ENCODE data around the gene MCM3AP.

The MCM3AP gene

DNA sequence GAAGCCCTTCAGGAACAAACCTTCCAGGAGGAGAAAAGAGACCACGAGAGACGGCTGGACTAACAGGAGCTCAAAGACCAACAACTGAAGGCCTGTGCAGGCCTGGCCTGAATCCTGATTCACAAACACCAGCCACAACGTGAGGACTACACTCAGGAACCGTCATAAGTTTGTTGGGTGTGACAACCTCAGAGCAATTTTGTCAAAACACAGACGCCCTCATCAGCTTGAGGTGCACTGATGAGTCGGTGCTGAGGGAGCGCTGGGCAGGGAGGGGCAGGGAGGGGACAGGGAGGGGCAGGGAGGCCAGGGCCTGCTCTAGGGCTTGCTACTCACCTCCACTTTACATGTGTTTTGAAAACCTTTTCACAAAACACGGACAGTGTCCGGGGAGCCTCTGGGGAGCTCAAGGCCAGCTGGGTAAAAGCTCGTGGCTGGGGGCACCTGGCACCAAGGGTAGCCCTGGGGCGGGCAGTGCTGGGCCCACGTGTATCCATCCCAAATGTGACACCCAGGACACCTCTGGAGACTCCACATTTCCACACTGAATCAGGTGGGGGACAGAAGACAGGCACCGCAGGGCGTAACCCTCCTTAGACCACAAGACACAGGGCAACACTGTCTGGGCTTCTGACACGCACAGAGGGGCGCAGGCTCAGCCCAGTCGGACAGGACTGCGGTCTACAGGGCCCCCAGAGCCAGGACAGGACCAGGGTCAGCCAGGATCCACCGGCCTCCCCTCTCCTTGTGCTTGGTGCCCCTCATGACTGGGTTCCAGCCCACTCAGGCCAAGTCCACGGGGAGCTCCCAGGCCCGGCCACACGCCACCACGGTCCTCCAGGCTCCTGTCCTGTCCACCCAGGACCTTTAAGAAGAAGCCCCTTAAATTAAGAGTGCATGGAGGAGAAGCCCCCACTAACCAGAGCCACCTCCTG, 73.4 kb downstream of the MCM3AP start:
- H3K27me3 ChIP-seq (replicated peaks; ENCODE audit: insufficient read depth, low read length) = no peaks in the 10 kb centered on the region
- H3F3A ChIP-seq (ENCODE audit: insufficient read depth, low read length) = no peaks in the 10 kb centered on the region
- TF ChIP-seq, protein P1, sequence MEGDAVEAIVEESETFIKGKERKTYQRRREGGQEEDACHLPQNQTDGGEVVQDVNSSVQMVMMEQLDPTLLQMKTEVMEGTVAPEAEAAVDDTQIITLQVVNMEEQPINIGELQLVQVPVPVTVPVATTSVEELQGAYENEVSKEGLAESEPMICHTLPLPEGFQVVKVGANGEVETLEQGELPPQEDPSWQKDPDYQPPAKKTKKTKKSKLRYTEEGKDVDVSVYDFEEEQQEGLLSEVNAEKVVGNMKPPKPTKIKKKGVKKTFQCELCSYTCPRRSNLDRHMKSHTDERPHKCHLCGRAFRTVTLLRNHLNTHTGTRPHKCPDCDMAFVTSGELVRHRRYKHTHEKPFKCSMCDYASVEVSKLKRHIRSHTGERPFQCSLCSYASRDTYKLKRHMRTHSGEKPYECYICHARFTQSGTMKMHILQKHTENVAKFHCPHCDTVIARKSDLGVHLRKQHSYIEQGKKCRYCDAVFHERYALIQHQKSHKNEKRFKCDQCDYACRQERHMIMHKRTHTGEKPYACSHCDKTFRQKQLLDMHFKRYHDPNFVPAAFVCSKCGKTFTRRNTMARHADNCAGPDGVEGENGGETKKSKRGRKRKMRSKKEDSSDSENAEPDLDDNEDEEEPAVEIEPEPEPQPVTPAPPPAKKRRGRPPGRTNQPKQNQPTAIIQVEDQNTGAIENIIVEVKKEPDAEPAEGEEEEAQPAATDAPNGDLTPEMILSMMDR (IDR thresholded peaks at IDR 0.05; ENCODE audit: low read length) = no peak
- TF ChIP-seq EZH2 (optimal IDR thresholded peaks at IDR 0.05; ENCODE audit: low read depth, low read length) (no peak), EZH2phosphoT487 (IDR thresholded peaks at IDR 0.05; ENCODE audit: low read length) (no peak)
- no peak overlapping the region for H3K4me2 ChIP-seq (ENCODE audit: low read depth, low read length)
- no peak overlapping the region for H3K4me3 ChIP-seq (ENCODE audit: low read length)
- no peak overlapping the region for H3K9ac ChIP-seq (ENCODE audit: low read length)
- no peaks in the 10 kb centered on the region for H3K9me2 ChIP-seq (replicated peaks; ENCODE audit: insufficient read depth, low read length)
- H2AFZ ChIP-seq (ENCODE audit: low read length) = no peak overlapping the region
- H3K9me3 ChIP-seq (replicated peaks; ENCODE audit: insufficient read depth, low read length) = no peaks in the 10 kb centered on the region
- no peaks in the 10 kb centered on the region for H3K4me1 ChIP-seq (ENCODE audit: low read length)
- no peaks in the 10 kb centered on the region for H4K20me1 ChIP-seq (ENCODE audit: insufficient read depth, low read length)
- H3K27ac ChIP-seq (ENCODE audit: low read length) = no peak overlapping the region
- DNase-seq = no peak
- H3K36me3 ChIP-seq (replicated peaks; ENCODE audit: insufficient read depth, low read length) = no peaks in the 10 kb centered on the region; the same call in 1 of the 2 replicates
- H3K79me2 ChIP-seq (ENCODE audit: low read length) = no peaks in the 10 kb centered on the region

DNA sequence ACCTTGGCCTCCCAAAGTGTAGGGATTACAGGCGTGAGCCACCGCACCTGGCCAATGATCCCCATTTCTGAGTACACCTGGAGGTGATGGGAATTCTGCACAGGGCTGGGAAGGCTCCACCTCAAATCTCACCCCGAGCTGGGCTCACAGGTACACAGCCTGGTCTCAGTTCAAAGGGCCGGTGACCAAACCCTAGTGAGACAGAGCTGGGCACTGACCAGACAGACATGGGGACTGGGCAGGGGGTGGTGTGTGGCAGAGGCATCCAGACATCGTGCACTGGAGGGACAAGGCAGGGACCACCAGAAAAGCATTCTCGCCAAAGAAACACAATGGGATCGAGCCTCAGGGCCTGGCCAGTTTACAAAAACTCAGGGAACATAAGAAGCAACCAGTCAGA, 74.0 kb downstream of the MCM3AP start:
- Histone ChIP-seq H4K20me1 (ENCODE audit: insufficient read depth, low read length) (no peaks in the 10 kb centered on the region), H3K36me3 (replicated peaks; ENCODE audit: insufficient read depth, low read length) (peaks cover 5% of the 10 kb centered on the region; the same call in 1 of the 2 replicates), H3K4me3 (ENCODE audit: low read length) (no peak overlapping the region), H3K27ac (ENCODE audit: low read length) (no peak overlapping the region), H3K4me2 (ENCODE audit: low read depth, low read length) (no peak overlapping the region), H3K4me1 (ENCODE audit: low read length) (no peaks in the 10 kb centered on the region), H3K79me2 (ENCODE audit: low read length) (no peaks in the 10 kb centered on the region), H3K9me3 (replicated peaks; ENCODE audit: insufficient read depth, low read length) (no peaks in the 10 kb centered on the region), H3K9me2 (replicated peaks; ENCODE audit: insufficient read depth, low read length) (no peaks in the 10 kb centered on the region), H3F3A (ENCODE audit: insufficient read depth, low read length) (no peaks in the 10 kb centered on the region), H3K9ac (ENCODE audit: low read length) (no peak overlapping the region), H2AFZ (ENCODE audit: low read length) (no peak overlapping the region), H3K27me3 (replicated peaks; ENCODE audit: insufficient read depth, low read length) (no peaks in the 10 kb centered on the region)
- TF ChIP-seq EZH2 (optimal IDR thresholded peaks at IDR 0.05; ENCODE audit: low read depth, low read length) = no peak
- TF ChIP-seq, protein P1 (IDR thresholded peaks at IDR 0.05; ENCODE audit: low read length) = no peak
- no peak for DNase-seq

DNA sequence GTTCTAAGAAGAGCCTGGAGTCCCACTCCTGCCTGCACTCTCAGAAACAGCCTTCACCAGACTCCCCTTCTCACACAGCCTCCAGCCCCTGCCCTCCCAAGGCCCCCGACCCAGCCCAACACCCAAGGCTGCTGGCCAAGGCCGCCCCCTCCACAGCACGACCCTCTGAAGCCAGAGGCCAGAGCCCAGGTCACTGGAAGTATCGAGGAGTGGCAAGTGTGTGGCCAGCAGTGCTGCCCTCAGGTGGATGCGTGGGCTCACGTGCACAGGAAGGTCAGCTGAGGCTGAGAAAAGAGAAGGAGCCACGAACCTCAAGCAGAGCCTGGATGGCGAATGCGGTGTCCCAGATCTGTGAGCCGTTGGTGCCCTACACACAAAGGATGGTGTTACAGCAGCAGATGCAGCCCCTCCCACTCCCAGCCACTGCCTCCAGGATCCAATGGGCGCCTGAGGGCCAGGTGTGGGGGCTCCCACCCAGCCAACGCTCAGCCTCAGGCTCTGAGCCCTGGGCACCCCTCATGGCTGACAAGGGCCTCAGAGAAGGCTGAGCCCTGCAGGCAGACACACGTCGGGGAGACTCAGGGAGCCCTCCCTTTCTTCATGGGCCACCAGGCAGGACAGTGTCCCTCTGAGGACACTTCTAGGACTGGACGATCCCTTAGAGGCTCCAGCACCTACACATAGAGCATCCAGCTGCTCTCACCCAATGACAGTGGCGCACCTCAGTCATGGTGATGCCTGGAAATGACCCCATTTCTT, 74.9 kb downstream of the MCM3AP start:
- Histone ChIP-seq H3K9ac (ENCODE audit: low read length) (no peak overlapping the region), H3K4me3 (ENCODE audit: low read length) (no peak overlapping the region), H3K79me2 (ENCODE audit: low read length) (no peaks in the 10 kb centered on the region), H3K9me2 (replicated peaks; ENCODE audit: insufficient read depth, low read length) (no peaks in the 10 kb centered on the region), H3K27me3 (replicated peaks; ENCODE audit: insufficient read depth, low read length) (no peaks in the 10 kb centered on the region), H3K36me3 (replicated peaks; ENCODE audit: insufficient read depth, low read length) (peaks cover 6% of the 10 kb centered on the region; the same call in 1 of the 2 replicates), H4K20me1 (ENCODE audit: insufficient read depth, low read length) (no peaks in the 10 kb centered on the region), H2AFZ (ENCODE audit: low read length) (no peak overlapping the region), H3K4me1 (ENCODE audit: low read length) (no peaks in the 10 kb centered on the region), H3K9me3 (replicated peaks; ENCODE audit: insufficient read depth, low read length) (no peaks in the 10 kb centered on the region), H3F3A (ENCODE audit: insufficient read depth, low read length) (no peaks in the 10 kb centered on the region), H3K27ac (ENCODE audit: low read length) (no peak overlapping the region), H3K4me2 (ENCODE audit: low read depth, low read length) (no peak overlapping the region)
- TF ChIP-seq EZH2phosphoT487 (IDR thresholded peaks at IDR 0.05; ENCODE audit: low read length) (no peak), EZH2 (optimal IDR thresholded peaks at IDR 0.05; ENCODE audit: low read depth, low read length) (no peak)
- TF ChIP-seq, protein P1 (IDR thresholded peaks at IDR 0.05; ENCODE audit: low read length) = no peak
- DNase-seq = no peak
